M059J (cell line): ENCODE data around the gene PCDHGB2. TPM values are rescaled to one million over a fixed set of nuclear protein-coding genes. Genes with fewer than 3 reads are reported as not detected.
"Not testable (repeated sequence)": the region's sequence is repeated elsewhere in the genome, so short reads cannot be mapped to it uniquely, and the experiment has no call there.

ENCODE experiments used
- DNase-seq: peaks from one replicate; pipeline ENCODE4 v3.0.0-alpha.2; 2012; ENCODE audit warnings: low read depth
- total RNA-seq: library from RNA; depleted of rRNA; stranded (reverse); fragments of >200 nt; shearing (Covaris generic); gene quantifications from 2 replicates; pipeline ENCODE4 v1.2.3, GENCODE V29; 2014

PCDHGB2 gene
- total RNA-seq, 1 experiment from 2014 or later, result 0.57 TPM

DNA sequence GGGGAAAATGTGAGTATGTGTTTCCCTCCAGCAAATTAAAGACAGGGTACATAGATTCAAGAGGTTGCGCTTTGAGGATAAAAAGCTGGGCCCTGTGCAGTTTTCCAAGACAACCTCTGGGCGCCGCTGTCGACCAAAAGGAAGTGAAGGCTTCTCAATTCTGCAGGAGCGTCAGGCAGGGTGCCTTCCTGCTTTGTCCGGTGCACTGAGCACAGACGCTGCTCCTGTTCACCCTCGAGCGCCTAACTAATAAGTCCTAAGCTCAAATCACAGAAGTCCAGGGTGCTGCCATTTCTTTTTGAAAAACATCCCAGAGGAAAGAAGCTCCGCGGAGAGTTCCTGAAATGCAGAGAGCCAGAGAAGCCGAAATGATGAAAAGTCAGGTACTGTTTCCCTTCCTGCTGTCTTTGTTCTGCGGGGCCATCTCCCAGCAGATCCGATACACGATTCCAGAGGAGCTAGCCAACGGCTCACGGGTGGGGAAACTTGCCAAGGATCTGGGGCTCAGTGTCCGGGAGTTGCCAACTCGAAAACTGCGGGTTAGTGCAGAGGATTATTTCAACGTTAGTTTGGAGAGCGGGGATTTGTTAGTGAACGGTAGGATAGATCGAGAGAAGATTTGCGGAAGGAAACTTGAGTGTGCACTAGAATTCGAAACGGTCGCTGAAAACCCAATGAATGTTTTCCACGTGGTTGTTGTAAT lies 9.7 kb upstream of the PCDHGB2 start, which contains the start of gene PCDHGB1:
TSS of gene PCDHGB1 (plus strand) at position 183 of the 703 bp plus-strand sequence. CDS start at position 345, 162 bp downstream.
- DNase-seq, result peak; percentile 86

DNA sequence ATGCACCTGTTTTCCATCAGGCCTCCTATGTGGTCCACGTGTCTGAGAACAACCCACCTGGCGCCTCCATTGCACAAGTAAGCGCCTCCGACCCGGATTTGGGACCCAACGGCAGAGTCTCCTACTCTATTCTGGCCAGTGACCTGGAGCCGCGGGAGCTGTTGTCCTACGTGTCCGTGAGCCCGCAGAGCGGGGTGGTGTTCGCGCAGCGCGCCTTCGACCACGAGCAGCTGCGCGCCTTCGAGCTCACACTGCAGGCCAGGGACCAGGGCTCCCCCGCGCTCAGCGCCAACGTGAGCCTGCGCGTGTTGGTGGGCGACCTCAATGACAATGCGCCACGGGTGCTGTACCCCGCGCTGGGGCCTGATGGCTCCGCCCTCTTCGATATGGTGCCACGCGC lies 8.2 kb upstream of the PCDHGB2 start:
- DNase-seq, result no peak

DNA sequence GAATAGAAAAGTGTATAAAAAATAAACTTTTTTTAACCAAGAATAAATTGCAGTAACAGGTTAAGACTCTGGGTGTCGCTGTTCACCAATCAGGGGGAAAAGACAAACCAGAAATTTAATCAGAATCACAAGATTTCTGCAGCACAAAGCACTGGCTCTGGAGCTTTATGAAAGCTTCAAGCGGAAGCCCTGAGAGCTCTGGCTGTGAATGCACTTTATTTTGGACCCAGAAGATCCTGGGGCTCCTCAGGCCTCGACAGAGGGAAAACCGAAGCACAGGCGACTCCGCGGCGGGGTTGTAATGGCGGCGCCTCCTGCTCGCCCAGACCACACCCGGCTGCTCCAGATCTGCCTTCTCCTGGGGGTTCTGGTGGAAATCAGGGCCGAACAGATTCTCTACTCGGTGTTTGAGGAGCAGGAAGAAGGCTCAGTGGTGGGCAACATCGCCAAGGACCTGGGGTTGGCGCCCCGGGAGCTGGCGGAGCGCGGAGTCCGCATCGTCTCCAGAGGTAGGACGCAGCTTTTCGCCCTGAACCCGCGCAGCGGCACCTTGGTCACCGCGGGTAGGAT lies 4.8 kb upstream of the PCDHGB2 start, which contains the start of gene PCDHGA4:
TSS of gene PCDHGA4 (plus strand) at position 122 of the 570 bp plus-strand sequence. CDS start at position 209, 87 bp downstream.
- no peak for DNase-seq

DNA sequence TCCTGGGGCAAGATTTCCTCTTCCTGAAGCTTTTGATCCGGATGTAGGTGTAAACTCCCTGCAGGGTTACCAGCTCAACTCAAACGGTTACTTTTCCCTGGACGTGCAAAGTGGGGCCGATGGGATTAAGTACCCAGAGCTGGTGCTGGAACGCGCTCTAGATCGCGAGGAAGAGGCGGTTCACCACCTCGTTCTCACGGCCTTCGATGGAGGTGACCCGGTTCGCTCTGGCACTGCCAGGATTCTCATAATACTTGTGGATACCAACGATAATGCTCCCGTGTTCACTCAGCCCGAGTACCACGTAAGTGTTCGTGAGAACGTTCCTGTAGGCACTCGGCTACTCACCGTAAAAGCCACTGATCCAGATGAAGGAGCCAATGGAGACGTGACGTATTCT lies 4.2 kb upstream of the PCDHGB2 start:
- no peak for DNase-seq

DNA sequence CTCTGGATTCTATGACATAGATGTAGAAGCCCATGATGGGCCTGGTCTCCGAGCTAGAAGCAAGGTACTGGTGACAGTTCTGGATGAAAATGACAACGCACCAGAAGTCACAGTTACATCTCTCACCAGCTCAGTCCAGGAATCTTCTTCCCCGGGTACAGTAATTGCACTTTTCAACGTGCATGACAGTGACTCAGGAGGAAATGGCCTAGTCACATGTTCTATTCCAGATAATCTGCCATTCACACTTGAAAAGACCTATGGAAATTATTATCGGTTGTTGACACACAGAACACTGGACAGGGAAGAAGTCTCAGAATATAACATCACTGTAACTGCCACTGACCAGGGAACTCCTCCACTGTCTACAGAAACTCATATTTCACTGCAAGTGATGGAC lies 3.7 kb upstream of the PCDHGB2 start:
- DNase-seq, result no peak

DNA sequence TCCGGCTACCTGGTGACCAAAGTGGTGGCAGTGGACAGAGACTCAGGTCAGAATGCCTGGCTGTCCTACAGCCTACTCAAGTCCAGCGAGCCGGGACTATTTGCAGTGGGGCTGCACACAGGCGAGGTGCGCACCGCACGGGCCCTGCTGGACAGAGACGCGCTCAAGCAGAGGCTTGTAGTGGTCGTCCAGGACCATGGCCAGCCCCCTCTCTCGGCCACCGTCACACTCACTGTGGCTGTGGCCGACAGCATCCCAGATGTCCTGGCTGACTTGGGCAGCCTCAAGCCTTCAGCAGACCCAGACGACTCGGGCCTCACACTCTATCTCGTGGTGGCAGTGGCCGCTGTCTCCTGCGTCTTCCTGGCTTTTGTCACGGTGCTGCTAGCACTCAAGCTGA lies 2.8 kb upstream of the PCDHGB2 start:
- DNase-seq, result no peak

DNA sequence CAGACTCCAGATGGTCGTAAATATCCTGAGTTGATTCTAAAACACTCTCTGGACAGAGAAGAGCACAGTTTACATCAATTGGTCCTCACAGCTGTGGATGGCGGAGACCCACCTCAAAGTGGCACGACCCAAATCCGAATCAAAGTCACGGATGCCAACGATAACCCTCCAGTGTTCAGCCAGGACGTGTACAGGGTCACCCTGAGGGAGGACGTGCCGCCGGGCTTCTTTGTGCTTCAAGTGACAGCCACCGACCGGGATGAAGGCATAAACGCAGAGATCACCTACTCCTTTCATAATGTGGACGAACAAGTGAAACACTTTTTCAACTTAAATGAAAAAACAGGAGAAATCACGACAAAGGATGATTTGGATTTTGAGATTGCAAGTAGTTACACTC lies 891 bp downstream of the PCDHGB2 start:
- DNase-seq, result no peak

DNA sequence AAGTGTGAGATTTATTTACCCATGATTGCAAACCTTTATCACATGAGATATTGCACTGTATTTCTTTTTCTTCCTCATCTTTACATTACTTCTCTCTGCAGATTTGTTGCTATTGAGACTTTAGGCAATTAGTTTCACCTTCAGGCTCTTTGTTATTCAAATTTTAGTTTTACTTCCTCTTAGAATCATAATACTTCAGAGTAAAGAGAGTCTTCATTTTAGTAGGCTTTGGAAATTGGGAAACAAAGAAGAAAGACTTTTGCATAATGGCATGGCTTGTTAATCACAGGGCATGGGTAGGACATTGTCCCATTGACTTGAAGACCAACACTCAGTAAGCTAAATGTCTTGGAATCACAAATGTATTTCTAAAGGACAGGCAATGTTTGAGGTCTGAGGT lies 2.9 kb downstream of the PCDHGB2 start:
- DNase-seq, result no peak

DNA sequence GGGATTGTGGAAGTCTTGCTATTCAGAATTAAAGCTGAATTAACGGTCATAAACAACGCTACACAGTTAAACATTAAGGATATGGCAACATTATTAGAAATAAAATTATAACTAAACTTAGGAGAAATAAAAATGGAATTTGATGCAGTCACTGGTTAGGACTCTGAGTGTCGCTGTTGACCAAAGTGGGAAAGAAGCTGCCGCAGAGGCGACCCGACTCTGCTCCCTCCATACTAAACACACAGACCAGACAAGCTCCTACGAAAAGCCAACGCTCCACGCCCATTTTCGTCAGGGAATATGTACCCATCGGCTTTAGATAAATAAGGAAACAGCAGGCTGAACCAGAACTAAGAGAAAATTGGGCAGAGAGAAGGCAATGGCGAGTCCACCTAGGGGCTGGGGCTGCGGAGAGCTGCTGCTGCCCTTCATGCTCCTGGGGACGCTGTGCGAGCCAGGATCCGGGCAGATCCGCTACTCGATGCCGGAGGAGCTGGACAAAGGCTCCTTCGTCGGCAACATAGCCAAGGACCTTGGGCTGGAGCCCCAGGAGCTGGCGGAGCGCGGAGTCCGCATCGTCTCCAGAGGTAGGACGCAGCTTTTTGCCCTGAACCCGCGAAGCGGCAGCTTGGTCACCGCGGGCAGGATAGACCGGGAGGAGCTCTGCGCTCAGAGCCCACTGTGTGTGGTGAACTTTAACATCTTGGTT lies 4.3 kb downstream of the PCDHGB2 start, which contains the start of gene PCDHGA5:
TSS of gene PCDHGA5 (plus strand) at position 211 of the 709 bp plus-strand sequence. CDS start at position 380, 169 bp downstream.
- no peak for DNase-seq

DNA sequence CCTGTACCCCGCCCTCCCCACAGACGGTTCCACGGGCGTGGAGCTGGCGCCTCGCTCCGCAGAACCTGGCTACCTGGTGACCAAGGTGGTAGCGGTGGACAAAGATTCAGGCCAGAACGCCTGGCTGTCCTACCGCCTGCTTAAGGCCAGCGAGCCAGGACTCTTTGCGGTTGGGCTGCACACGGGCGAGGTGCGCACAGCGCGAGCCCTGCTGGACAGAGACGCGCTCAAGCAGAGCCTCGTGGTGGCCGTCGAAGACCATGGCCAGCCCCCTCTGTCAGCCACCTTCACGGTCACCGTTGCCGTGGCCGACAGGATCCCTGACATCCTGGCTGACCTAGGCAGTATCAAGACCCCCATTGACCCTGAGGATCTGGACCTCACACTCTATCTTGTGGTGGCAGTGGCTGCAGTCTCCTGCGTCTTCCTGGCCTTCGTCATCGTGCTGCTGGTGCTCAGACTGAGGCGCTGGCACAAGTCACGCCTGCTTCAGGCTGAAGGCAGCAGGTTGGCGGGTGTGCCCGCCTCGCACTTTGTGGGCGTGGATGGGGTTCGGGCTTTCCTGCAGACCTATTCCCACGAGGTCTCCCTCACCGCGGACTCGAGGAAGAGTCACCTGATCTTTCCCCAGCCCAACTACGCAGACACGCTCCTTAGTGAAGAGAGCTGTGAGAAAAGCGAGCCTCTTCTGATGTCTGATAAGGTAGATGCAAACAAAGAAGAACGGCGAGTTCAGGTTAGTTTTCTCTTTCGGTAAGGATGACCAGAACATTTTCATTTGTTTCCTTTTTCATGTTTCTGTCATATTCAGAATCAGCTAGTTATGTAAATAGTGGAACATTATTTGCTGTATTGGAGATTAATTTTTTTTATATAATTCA lies 6.5 kb downstream of the PCDHGB2 start:
- no peak for DNase-seq

DNA sequence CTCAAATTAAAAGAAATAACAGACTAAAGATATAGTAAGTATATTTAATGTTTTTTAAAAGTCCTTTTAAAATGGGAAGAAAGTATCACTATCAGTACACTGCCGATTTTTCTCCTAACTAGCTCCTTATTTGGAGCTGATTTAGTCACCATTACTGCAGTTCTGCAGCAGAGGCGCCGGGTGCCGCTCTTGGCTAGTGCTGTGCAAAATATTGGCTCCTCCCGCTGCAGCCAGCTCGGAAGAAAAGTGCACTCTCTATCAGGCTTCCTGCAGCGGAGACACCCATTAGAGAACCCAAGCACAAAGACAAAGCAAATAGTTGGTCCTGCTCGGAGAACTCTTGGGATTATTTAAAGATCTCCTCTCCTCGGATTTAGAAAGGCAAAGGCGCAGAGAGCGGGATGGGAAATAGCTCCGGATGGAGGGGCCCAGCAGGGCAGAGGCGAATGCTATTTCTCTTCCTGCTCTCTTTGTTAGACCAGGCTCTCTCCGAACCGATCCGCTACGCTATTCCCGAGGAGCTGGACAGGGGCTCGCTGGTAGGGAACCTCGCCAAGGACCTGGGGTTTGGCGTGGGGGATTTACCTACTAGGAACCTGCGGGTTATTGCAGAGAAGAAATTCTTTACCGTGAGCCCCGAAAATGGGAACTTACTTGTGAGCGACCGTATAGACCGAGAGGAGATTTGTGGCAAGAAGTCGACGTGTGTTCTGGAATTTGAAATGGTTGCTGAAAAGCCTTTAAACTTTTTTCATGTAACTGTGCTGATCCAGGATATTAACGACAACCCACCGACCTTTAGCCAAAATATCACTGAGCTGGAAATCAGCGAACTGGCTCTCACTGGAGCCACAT lies 10.4 kb downstream of the PCDHGB2 start, which contains the start of gene PCDHGB3:
TSS of gene PCDHGB3 (plus strand) at position 249 of the 855 bp plus-strand sequence. CDS start at position 402, 153 bp downstream.
- DNase-seq, result no peak

DNA sequence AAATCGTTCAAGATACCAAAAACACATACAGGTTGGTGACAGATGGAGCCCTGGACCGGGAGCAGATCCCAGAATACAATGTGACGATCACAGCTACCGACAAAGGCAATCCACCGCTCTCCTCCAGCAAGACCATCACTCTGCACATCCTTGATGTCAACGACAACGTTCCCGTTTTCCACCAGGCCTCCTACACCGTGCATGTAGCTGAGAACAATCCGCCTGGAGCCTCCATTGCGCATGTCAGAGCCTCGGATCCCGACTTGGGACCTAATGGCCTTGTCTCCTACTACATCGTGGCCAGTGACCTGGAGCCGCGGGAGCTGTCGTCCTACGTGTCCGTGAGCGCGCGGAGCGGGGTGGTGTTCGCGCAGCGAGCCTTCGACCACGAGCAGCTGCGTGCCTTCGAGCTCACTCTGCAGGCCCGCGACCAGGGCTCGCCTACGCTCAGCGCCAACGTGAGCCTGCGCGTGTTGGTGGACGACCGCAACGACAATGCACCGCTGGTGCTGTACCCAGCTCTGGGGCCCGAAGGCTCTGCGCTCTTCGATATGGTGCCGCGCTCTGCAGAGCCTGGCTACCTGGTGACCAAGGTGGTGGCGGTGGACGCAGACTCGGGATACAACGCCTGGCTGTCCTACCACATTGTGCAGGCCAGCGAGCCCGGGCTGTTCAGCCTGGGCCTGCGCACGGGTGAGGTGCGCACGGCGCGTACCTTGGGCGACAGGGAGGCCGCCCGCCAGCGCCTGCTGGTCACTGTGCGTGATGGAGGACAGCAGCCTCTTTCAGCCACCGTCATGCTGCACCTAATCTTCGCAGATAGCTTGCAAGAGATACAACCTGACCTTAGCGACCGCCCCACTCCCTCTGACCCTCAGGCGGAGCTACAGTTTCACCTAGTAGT lies 12.0 kb downstream of the PCDHGB2 start:
- no peak for DNase-seq

DNA sequence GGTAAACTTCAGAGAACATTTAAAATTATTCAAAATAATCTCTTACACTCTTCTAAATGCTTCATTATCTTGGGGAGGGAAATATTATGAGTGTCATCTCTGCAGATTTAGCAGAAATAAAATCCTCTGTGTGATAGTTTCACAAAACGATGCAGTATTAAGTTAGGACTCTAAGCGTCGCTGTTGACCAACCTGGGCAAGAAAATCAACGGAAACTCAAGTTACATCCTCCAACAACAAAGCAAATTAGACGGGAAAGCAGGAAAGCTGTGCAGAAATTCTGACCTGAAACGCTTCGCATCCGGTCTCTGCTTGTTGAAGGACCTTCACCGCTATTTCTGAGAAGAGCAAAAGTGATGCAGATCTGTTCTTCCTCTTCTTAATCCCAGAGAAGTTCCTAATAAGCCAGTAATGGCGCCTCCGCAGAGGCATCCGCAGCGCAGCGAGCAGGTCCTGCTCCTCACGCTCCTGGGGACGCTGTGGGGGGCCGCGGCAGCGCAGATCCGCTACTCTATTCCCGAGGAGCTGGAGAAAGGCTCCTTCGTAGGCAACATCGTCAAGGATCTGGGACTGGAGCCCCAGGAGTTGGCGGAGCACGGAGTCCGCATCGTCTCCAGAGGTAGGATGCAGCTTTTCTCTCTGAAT lies 14.0 kb downstream of the PCDHGB2 start, which contains the start of gene PCDHGA6:
TSS of gene PCDHGA6 (plus strand) at position 219 of the 645 bp plus-strand sequence. CDS start at position 412, 193 bp downstream.
- no peak for DNase-seq

DNA sequence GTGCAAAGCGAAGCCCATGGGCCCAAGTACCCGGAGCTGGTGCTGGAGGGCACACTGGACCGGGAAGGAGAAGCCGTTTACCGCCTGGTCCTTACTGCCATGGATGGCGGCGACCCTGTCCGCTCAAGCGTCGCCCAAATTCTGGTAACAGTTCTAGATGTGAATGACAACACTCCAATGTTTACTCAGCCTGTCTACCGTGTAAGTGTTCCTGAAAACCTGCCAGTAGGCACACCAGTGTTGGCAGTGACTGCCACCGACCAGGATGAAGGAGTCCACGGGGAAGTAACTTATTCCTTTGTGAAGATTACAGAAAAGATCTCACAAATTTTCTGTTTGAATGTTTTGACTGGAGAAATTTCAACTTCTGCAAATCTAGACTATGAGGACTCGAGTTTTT lies 14.8 kb downstream of the PCDHGB2 start:
- DNase-seq, result no peak

DNA sequence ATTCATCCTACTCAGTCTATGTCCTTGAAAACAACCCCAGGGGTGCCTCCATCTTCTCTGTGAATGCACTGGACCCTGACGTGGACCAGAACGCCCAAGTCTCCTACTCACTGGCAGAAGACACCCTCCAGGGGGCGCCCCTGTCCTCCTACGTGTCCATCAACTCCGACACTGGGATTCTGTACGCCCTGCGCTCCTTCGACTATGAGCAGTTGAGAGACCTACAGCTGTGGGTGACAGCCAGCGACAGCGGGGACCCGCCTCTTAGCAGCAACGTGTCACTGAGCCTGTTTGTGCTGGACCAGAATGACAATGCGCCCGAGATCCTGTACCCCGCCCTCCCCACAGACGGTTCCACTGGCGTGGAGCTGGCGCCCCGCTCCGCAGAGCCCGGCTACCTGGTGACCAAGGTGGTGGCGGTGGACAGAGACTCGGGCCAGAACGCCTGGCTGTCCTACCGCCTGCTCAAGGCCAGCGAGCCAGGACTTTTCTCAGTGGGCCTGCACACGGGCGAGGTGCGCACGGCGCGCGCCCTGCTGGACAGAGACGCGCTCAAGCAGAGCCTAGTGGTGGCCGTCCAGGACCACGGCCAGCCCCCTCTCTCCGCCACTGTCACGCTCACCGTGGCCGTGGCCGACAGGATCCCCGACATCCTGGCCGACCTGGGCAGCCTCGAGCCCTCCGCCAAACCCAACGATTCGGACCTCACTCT lies 15.8 kb downstream of the PCDHGB2 start:
- not testable (repeated sequence) for DNase-seq

DNA sequence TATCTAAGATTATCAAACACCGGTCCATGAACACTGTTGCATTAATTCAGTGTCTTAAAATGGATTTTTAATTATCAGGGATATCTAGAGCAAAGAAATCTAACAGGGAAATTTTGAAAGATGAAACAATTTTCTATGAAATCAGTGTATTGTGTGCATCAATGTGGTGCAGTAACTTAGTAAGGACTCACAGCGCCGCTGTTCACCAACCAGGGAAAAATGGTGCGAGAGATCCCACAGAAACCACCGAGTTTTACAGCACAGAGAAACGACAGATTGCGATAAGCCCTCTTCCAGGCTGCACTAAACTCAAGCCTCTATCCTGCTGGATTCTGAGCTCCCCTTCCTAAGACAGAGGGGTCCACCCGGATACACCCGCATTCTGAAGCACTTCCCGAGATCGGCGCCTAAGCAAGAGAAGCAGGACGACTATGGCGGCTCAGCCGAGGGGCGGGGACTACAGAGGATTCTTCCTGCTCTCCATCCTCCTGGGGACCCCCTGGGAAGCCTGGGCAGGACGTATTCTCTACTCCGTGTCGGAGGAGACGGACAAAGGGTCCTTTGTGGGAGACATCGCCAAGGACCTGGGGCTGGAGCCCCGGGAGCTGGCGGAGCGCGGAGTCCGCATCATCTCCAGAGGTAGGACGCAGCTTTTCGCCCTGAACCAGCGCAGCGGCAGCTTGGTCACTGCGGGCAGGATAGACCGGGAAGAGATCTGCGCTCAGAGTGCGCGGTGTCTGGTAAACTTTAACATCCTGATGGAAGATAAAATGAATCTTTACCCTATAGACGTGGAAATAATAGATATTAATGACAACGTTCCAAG lies 22.9 kb downstream of the PCDHGB2 start, which contains the start of gene PCDHGA7:
TSS of gene PCDHGA7 (plus strand) at position 274 of the 826 bp plus-strand sequence. CDS start at position 432, 158 bp downstream.
- DNase-seq, result no peak

DNA sequence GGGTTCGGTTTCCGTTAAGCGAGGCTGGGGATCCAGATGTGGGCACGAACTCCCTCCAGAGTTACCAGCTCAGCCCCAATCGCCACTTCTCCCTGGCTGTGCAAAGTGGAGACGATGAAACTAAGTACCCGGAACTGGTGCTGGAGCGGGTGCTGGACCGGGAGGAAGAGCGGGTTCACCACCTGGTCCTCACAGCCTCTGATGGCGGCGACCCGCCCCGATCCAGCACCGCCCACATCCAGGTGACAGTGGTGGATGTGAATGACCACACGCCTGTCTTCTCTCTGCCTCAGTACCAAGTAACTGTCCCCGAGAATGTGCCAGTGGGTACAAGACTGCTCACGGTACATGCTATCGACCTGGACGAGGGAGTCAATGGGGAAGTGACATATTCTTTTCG lies 23.6 kb downstream of the PCDHGB2 start:
- DNase-seq, result no peak
